H1 (cell line): ENCODE results near the gene PDF.

Experiments used
- EZH2 ChIP-seq: fragments of 200-600 bp; sonication (generic); IDR thresholded peaks from 2 replicates; pipeline ENCODE4 v1.7.1; 2012; ENCODE audit warnings: low read depth, mild to moderate bottlenecking, moderate library complexity, low read length, inconsistent platforms; ENCODE audit not compliant: severe bottlenecking
- GABPA ChIP-seq: IDR thresholded peaks from 2 replicates; pipeline ENCODE4 v1.6.1; 2011; ENCODE audit warnings: mild to moderate bottlenecking, low read length, moderate library complexity, borderline replicate concordance; ENCODE audit not compliant: insufficient read depth
- POLR2A ChIP-seq, 2 experiments: IDR thresholded peaks; 1 replicate in 1 of 2; 2 replicates in 1 of 2; pipeline ENCODE4 v1.6.1; 2011; ENCODE audit warnings: low read depth in 2 of 2, low read length in 2 of 2, mild to moderate bottlenecking in 2 of 2; ENCODE audit errors: control extremely low read depth in 1 of 2
- POLR2AphosphoS5 ChIP-seq: IDR thresholded peaks from 2 replicates; pipeline ENCODE4 v1.6.1; 2011; ENCODE audit warnings: low read depth, low read length
- SIN3A ChIP-seq, 2 experiments: IDR thresholded peaks in 1 of 2; conservative IDR thresholded peaks in 1 of 2; 2 replicates each; pipeline ENCODE4 v1.6.1; 2011 to 2012; ENCODE audit warnings: low read length in 2 of 2, improper control_type of control experiment in 1 of 2, low read depth in 1 of 2, mild to moderate bottlenecking in 1 of 2
- TAF7 ChIP-seq: optimal IDR thresholded peaks from 2 replicates; pipeline ENCODE3; 2011; ENCODE audit warnings: low read depth, mild to moderate bottlenecking, inconsistent platforms, low read length, moderate library complexity, borderline replicate concordance
- TCF12 ChIP-seq: IDR thresholded peaks from 2 replicates; pipeline ENCODE4 v1.6.1; 2011; ENCODE audit warnings: low read depth, mild to moderate bottlenecking, low read length
- TEAD4 ChIP-seq: IDR thresholded peaks from 2 replicates; pipeline ENCODE4 v1.6.1; 2012; ENCODE audit warnings: low read depth, low read length, inconsistent platforms, mixed read lengths
- TF ChIP-seq, protein P1 (sequence below), 3 experiments: IDR thresholded peaks; 1 replicate in 2 of 3; 2 replicates in 1 of 3; pipeline versions ENCODE4 v1.5.1 to v1.6.1; 2011; ENCODE audit warnings: low read length in 3 of 3, mild to moderate bottlenecking in 3 of 3, inconsistent platforms in 2 of 3, low read depth in 1 of 3, moderate library complexity in 1 of 3; ENCODE audit not compliant: insufficient read depth in 1 of 3; ENCODE audit errors: control extremely low read depth in 1 of 3
- TF ChIP-seq, protein P2 (sequence below): IDR thresholded peaks from 2 replicates; pipeline ENCODE4 v1.6.1; 2012; ENCODE audit warnings: inconsistent platforms
- TF ChIP-seq, protein P3 (sequence below): IDR thresholded peaks from 2 replicates; pipeline ENCODE4 v1.6.1; 2012; ENCODE audit warnings: low read length, inconsistent platforms
- TF ChIP-seq, protein P4 (sequence below): IDR thresholded peaks from 2 replicates; pipeline ENCODE4 v1.6.1; 2011; ENCODE audit warnings: low read depth, mild to moderate bottlenecking, low read length; ENCODE audit not compliant: insufficient read depth

DNA sequence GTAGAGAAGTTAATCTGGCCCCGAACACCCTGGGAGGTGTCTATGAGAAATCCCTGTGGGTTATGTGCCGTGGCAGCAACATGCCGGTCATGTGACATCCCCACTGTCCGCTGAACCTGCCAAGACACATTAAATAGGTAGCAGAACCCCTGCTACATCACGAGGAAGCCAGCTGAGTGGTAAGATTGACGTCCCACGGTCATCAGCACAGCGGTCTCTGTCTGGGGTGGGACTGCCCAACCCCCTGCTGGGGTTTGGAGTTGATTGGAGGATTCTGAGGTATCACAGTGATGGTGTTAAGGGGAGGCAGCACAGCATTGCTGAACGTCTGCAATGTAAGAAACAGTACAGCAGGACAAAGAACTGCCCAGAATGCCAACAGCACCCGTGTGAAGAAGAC, 19.1 kb upstream of the PDF start:
- TF ChIP-seq, protein P1, sequence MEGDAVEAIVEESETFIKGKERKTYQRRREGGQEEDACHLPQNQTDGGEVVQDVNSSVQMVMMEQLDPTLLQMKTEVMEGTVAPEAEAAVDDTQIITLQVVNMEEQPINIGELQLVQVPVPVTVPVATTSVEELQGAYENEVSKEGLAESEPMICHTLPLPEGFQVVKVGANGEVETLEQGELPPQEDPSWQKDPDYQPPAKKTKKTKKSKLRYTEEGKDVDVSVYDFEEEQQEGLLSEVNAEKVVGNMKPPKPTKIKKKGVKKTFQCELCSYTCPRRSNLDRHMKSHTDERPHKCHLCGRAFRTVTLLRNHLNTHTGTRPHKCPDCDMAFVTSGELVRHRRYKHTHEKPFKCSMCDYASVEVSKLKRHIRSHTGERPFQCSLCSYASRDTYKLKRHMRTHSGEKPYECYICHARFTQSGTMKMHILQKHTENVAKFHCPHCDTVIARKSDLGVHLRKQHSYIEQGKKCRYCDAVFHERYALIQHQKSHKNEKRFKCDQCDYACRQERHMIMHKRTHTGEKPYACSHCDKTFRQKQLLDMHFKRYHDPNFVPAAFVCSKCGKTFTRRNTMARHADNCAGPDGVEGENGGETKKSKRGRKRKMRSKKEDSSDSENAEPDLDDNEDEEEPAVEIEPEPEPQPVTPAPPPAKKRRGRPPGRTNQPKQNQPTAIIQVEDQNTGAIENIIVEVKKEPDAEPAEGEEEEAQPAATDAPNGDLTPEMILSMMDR (IDR thresholded peaks at IDR 0.05; ENCODE audit: control extremely low read depth in 1 of 3, insufficient read depth in 1 of 3, low read depth in 1 of 3, low read length in 3 of 3), result no peak
- TF ChIP-seq, protein P2, sequence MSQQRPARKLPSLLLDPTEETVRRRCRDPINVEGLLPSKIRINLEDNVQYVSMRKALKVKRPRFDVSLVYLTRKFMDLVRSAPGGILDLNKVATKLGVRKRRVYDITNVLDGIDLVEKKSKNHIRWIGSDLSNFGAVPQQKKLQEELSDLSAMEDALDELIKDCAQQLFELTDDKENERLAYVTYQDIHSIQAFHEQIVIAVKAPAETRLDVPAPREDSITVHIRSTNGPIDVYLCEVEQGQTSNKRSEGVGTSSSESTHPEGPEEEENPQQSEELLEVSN, result no peak
- TF ChIP-seq POLR2A (IDR thresholded peaks at IDR 0.05; ENCODE audit: control extremely low read depth in 1 of 2, low read depth in 2 of 2, low read length in 2 of 2) (no peak), TCF12 (no peak), POLR2AphosphoS5 (no peak), GABPA (no peak), TEAD4 (no peak), SIN3A (conservative IDR thresholded peaks at IDR 0.05 in 1 of 2, IDR thresholded peaks at IDR 0.05 in 1 of 2; ENCODE audit: low read depth in 1 of 2, low read length in 2 of 2) (no peak), EZH2 (no peak), TAF7 (no peak)
- TF ChIP-seq, protein P3, sequence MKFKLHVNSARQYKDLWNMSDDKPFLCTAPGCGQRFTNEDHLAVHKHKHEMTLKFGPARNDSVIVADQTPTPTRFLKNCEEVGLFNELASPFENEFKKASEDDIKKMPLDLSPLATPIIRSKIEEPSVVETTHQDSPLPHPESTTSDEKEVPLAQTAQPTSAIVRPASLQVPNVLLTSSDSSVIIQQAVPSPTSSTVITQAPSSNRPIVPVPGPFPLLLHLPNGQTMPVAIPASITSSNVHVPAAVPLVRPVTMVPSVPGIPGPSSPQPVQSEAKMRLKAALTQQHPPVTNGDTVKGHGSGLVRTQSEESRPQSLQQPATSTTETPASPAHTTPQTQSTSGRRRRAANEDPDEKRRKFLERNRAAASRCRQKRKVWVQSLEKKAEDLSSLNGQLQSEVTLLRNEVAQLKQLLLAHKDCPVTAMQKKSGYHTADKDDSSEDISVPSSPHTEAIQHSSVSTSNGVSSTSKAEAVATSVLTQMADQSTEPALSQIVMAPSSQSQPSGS, result no peak
- TF ChIP-seq, protein P4, sequence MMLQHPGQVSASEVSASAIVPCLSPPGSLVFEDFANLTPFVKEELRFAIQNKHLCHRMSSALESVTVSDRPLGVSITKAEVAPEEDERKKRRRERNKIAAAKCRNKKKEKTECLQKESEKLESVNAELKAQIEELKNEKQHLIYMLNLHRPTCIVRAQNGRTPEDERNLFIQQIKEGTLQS, result no peak
